GM12874 (cell line): ENCODE results near the gene USP2.

Experiments used
- CTCF ChIP-seq: IDR thresholded peaks from 2 replicates; pipeline ENCODE4 v1.5.1; 2011; ENCODE audit warnings: low read depth, mild to moderate bottlenecking, control low read depth, low read length, moderate library complexity; ENCODE audit not compliant: insufficient read depth

USP2 gene

DNA sequence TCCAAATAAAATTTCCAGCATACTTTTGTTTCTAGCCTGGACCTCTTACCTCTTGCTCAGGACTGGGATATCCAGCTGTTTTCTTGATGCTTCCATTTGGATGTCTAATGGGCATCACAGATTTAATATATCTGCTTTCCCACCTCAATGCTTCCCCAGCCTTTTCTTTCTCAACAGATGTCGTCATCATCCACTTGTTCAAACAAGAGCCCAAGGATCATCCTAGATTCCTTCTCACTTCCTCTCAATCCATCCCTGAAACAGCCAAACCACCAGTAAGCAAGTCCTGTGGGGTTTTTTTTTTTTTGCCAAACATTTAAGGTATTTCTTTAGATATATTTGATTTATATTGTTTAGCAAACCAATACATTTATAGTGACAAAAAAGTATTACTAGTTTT is 29.0 kb upstream of the USP2 start:
- TF ChIP-seq CTCF = no peak

GRCh38 chr11:119409731-119410130 is 28.2 kb upstream of the USP2 start:
- no peak for TF ChIP-seq CTCF

DNA sequence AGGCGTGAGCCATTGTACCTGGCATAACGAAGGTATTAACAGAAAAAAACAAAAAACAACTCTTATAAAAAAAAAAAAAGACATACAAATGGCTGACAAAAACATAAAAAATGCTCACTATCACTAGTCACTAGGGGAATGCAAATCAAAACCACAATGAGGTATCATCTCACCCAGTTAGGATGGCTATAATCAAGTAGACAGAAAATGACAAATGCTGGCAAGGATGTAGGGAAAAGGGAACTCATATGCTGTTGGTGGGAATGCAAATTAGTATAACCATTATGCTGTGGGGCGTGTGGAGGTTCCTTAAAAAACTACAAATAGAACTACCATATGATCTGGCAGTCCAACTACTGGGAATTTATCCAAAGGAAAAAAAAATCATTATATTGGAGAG is 24.5 kb upstream of the USP2 start:
- TF ChIP-seq CTCF = no peak

- no peak for TF ChIP-seq CTCF
Observed at GRCh38 chr11:119404872-119405271, 23.4 kb upstream of the USP2 start.

- no peak for TF ChIP-seq CTCF
Observed at GRCh38 chr11:119403021-119403420, 21.5 kb upstream of the USP2 start.

GRCh38 chr11:119402470-119402869 is 21.0 kb upstream of the USP2 start:
- no peak for TF ChIP-seq CTCF

DNA sequence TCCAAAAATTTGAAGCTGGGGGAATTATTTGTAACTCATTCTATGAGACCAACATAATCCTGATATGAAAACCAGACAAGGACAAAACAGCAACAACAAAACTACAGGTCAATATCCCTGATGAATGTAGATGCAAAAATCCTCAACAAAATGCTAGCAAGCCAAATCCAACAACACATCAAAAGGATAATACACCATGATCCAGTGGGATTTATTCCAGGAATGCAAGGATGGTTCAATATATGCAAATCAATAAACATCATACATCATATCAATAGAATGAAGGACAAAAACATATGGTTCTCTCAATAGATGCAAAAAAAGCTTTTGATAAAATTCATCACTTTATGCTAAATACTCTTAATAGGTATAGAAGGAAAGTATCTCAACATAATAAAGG is 19.4 kb upstream of the USP2 start:
- no peak for TF ChIP-seq CTCF

DNA sequence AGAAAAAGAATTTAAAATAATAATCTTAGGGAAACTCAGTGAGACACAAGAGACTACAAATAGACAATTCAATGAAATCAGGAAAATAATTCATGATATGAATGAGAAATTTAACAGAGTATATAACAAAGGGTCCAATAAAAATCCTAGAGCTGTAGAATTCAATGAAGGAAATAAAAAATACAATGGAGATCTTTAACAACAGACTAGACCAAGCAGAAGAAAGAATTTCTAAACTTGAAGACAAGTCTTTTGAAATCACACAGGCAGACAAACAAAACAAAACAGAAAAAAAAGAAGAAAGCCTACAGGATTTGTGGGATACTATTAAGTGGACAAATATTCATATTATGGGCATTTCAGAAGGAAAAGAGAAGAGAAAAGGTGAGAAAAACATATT is 16.2 kb upstream of the USP2 start:
- no peak for TF ChIP-seq CTCF
